Inflammatory macrophage treated with lipopolysaccharide for 4 hours (primary cell): ENCODE results near the gene COL6A1.

Experiments
- DNase-seq: peaks from one replicate; pipeline ENCODE4 v3.0.0-alpha.2; 2020

The COL6A1 gene

GRCh38 chr21:46008893-46009621 lies 27.5 kb downstream of the COL6A1 start:
- no peak for DNase-seq

- DNase-seq: no peak
These were observed 28.6 kb downstream of the COL6A1 start for GRCh38 chr21:46009951-46010705.

GRCh38 chr21:46011267-46011967 lies 29.8 kb downstream of the COL6A1 start:
- DNase-seq: no peak

GRCh38 chr21:46012154-46012553 lies 30.6 kb downstream of the COL6A1 start:
- no peak for DNase-seq

- DNase-seq: no peak
These were observed 33.3 kb downstream of the COL6A1 start for GRCh38 chr21:46014828-46015227.

GRCh38 chr21:46017148-46017547 lies 35.6 kb downstream of the COL6A1 start:
- DNase-seq: no peak

- DNase-seq: no peak
These were observed 36.1 kb downstream of the COL6A1 start for GRCh38 chr21:46017695-46018094.

GRCh38 chr21:46018615-46019014 lies 37.0 kb downstream of the COL6A1 start:
- DNase-seq: peak; percentile 4

- no peak for DNase-seq
These were observed 39.0 kb downstream of the COL6A1 start for GRCh38 chr21:46020581-46020980.

GRCh38 chr21:46021398-46021797 lies 39.8 kb downstream of the COL6A1 start:
- DNase-seq: no peak

- no peak for DNase-seq
These were observed 40.5 kb downstream of the COL6A1 start for GRCh38 chr21:46021978-46022544.

GRCh38 chr21:46022551-46023525 lies 41.3 kb downstream of the COL6A1 start:
- no peak for DNase-seq

GRCh38 chr21:46023555-46023954 lies 42.0 kb downstream of the COL6A1 start:
- DNase-seq: no peak

GRCh38 chr21:46024141-46024540 lies 42.6 kb downstream of the COL6A1 start:
- DNase-seq: no peak

- DNase-seq: no peak
These were observed 43.7 kb downstream of the COL6A1 start for GRCh38 chr21:46025113-46025770.

- no peak for DNase-seq
These were observed 46.4 kb downstream of the COL6A1 start for GRCh38 chr21:46027851-46028493.

- DNase-seq: no peak
These were observed 47.1 kb downstream of the COL6A1 start for GRCh38 chr21:46028573-46029091.

- DNase-seq: no peak
These were observed 47.8 kb downstream of the COL6A1 start for GRCh38 chr21:46029186-46029924.

GRCh38 chr21:46031484-46031883 lies 49.9 kb downstream of the COL6A1 start:
- DNase-seq: no peak

- DNase-seq: no peak
These were observed 50.5 kb downstream of the COL6A1 start for GRCh38 chr21:46032100-46032499.
